Subcutaneous adipose tissue (tissue), 4 donors: ENCODE data around the gene MEIKIN. TPM values are rescaled to one million over a fixed set of nuclear protein-coding genes. Genes with fewer than 3 reads are reported as not detected.

ENCODE experiments used
- total RNA-seq, 4 donors: library from RNA; depleted of rRNA; stranded (reverse); fragments of >200 nt; gene quantifications; one replicate each; pipeline ENCODE4 v1.1.0, GENCODE V29; 2016
- TF ChIP-seq, protein P1 (sequence below): fragments of 450-650 bp; IDR thresholded peaks from one replicate; pipeline ENCODE4 v1.5.1; 2016; ENCODE audit warnings: low read depth, mild to moderate bottlenecking, control low read depth, antibody characterized with exemption, moderate library complexity

The MEIKIN gene
- total RNA-seq, 4 donors from 2014 or later: 1.5 TPM; not detected in 3

DNA sequence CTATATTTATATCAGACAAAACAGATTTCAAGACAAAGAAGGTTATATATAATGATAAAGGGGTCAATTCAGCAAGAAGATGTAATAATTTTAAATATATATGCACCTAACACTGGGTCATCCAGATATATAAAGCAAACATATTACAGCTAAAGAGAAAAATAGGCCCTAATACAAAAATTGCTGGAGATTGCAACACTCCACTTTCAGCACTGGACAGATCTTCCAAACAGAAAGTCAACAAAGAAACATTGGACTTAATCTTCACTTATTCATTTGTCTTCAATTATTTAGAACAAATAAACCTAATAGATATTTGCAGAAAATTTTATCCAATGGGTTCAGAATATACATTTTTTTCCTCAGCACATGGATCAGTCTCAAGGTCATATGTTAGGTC lies 45.8 kb downstream of the MEIKIN start:
- TF ChIP-seq, protein P1, sequence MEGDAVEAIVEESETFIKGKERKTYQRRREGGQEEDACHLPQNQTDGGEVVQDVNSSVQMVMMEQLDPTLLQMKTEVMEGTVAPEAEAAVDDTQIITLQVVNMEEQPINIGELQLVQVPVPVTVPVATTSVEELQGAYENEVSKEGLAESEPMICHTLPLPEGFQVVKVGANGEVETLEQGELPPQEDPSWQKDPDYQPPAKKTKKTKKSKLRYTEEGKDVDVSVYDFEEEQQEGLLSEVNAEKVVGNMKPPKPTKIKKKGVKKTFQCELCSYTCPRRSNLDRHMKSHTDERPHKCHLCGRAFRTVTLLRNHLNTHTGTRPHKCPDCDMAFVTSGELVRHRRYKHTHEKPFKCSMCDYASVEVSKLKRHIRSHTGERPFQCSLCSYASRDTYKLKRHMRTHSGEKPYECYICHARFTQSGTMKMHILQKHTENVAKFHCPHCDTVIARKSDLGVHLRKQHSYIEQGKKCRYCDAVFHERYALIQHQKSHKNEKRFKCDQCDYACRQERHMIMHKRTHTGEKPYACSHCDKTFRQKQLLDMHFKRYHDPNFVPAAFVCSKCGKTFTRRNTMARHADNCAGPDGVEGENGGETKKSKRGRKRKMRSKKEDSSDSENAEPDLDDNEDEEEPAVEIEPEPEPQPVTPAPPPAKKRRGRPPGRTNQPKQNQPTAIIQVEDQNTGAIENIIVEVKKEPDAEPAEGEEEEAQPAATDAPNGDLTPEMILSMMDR: no peak

DNA sequence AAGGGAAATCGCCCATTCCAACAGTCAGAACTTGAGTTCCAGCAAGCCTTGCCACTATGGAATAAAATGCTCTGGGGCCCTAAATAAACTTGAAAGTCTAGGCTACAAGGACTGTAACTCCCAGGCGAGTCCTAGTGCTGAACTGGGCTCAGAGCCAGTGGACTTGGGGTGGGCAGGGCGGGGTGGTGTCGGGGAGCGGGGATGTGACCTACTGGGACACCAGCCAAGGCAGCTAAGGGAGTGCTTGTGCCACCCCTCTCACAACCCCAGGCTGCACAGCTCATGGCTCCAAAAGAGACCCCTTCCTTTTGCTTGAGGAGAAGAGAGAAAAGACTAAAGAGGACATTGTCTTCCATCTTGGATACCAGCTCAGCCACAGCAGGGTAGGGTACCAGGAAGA lies 61.5 kb downstream of the MEIKIN start:
- TF ChIP-seq, protein P1: no peak

DNA sequence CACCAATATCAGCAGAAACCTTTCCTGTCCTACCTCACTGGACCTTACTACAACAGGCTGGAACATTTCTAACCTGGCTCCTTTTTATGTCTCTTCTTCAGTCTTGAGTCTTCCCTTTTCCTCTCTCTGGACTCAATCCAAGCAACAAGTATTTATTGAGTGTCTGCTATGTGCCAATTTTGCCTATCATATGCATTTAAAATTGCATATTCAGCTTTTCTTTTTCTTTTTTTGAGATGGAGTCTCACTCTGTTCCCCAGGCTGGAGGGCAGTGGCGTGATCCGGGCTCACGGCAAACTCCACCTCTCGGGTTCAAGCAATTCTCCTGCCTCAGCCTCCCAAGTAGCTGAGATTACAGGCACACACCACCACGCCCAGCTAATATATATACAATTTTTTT lies 65.8 kb downstream of the MEIKIN start:
- TF ChIP-seq, protein P1: no peak

DNA sequence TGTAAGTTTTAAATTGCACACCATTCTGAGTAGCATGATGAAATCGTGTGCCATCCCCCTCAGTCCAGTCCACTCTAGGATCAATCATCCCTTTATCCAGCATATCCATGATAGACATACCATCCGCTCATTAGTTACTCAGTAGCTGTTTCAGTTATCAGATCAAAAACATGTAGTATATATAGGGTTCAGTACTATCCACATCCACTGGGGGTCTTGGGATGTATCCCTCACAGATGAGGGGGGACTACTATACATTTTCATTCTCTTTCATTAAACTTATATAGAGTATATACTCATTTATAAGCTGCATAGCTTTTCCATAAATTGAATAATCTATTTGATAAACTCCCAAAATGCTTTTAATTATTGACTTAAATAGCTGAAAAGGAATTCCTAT lies 67.6 kb downstream of the MEIKIN start:
- TF ChIP-seq, protein P1: no peak

DNA sequence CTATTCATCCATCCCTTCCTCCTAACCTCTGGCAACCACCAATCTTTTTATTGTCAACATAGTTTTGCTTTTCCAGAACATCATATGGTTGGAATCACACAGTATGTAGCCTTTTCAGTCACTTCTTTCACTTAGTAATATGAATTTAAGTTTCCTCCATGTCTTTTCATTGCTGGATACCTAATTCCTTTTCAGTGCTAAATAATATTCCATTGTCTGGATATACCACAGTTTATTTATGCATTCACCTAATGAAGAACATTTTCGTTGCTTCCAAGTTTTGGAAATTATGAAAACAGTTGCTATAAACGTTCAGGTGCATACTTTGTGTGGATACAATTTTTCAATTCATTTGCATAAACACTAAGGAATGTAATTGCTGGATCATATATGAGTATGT lies 77.9 kb downstream of the MEIKIN start:
- TF ChIP-seq, protein P1: no peak

DNA sequence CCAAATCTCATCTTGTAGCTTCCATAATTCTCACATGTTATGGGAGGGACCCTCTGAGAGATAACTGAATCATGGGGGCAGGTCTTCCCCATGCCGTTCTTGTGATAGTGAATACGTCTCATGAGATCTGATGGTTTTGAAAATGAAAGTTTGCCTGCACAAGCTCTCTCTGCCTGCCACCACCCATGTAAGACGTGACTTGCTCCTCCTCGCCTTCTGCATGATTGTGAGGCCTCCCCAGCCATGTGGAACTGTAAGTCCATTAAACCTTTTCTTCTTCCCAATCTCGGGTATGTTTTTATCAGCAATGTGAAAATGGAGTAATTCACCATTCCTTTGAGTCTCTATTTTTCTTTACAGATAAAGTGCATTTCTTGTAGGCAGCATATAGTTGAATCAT lies 81.8 kb downstream of the MEIKIN start:
- TF ChIP-seq, protein P1: no peak

DNA sequence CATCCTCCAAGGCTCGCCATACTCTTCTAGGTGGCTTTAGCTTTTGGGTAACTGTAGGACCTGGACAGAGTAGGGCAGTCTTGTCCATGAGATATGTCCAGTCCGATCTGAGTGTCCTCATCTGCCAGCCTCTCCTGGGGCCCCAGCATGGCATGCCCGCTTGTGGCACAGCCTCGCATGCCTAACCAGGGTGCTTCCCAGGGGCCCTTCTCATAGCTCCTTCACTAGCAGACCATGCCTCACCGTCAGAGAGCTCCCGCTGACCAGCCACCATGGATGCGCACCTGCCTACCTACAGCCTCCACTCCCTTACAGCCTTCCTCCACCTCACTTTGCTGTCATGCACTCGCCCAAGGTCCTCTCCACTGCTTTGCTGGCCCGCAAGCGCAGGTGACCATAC lies 88.1 kb downstream of the MEIKIN start:
- TF ChIP-seq, protein P1: no peak
